ENCODE results near the gene PCYOX1L. TPM values are rescaled to one million over a fixed set of nuclear protein-coding genes. Genes with fewer than 3 reads are reported as not detected.

The PCYOX1L gene
- total and polyA plus RNA-seq, 4 experiments from 2014 or later, result 9.9 to 43.9 (median 28.0) TPM

DNA sequence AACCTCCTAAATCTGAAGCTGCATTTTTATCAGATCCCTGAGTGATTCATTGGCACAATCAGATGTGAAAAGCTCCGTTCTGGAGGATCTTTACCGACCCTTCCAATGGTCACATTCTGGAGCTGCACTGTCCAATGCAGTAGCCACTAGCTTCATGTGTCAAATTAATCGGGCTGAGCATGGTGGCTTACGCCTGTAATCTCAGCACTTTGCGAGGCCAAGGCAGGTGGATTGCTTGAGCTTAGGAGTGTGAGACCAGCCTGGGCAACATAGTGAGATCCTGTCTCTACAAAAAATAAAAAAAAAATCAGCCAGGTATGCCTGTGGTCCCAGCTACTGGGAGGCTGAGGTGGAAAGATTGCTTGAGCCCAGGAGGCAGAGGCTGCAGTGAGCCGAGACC, 17.6 kb downstream of the PCYOX1L start:
- no peak for DNase-seq
- no peaks in the 10 kb centered on the region for H3K36me3 ChIP-seq (ENCODE audit: insufficient read depth, low read length)
- H3K4me3 ChIP-seq (ENCODE audit: low read length in 2 of 2), result no peak overlapping the region
- CTCF ChIA-PET (ENCODE audit: partially characterized antibody), result interaction anchor here (0.7 to 12.5 kb wide), 9 partner anchors 8 to 554 kb away, joined by 3 to 337 read pairs (median 5); partner anchors contain the start of genes GRPEL2 and PCYOX1L
- Mint-ChIP-seq H3K27ac (no peak overlapping the region), H3K27me3 (peaks cover 0 to under 1% of the 10 kb centered on the region in 2 donors), H3K4me1 (peaks cover 3 to 7% (median 5%) of the 10 kb centered on the region in 4 donors), H3K36me3 (peaks cover 0 to 4% of the 10 kb centered on the region in 2 donors), H3K4me3 (no peak overlapping the region), H3K9me3 (no peaks in the 10 kb centered on the region)
- no peaks in the 10 kb centered on the region for H3K9me3 ChIP-seq (ENCODE audit: control insufficient read depth in 1 of 2, low read length in 2 of 2)
- H3K27ac ChIP-seq (ENCODE audit: low read depth, low read length), result no peak overlapping the region
- POLR2A ChIA-PET (ENCODE audit: partially characterized antibody), result interaction anchor here (0.6 kb wide), 1 partner anchor 29 kb away, joined by 3 read pairs; no protein-coding TSS in a partner anchor
- H3K27me3 ChIP-seq (ENCODE audit: insufficient read depth, low read length), result no peaks in the 10 kb centered on the region
- no peaks in the 10 kb centered on the region for H3K4me1 ChIP-seq (ENCODE audit: insufficient read depth, low read length)
- intact Hi-C loops (cut with micrococcal nuclease), result no loop called here

DNA sequence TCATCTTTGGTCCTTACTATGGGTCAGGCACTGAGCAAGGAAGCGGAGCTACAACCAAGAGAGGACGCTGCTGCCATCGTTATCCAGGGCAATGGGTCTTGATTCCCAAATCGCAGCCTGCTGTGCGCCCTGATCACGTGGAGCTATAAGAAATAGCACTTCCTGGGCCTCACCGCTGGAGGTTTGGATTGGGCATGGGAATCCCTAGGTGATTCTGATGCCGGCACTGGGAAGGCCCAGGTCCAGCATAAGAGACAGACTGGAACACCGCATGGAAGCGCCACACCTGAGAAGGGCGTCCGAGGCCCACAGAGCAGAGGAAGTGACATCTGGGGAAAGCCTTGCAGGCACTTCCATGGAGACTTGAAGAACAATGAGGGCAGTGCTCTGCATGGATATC, 18.3 kb downstream of the PCYOX1L start:
- Mint-ChIP-seq H3K4me3 (no peak overlapping the region), H3K27ac (peak overlapping the region in 1 of 7 donors; percentile 11), H3K4me1 (peaks cover 3 to 6% (median 5%) of the 10 kb centered on the region in 4 donors), H3K27me3 (peaks cover 0 to 2% of the 10 kb centered on the region in 2 donors), H3K9me3 (no peaks in the 10 kb centered on the region), H3K36me3 (peaks cover 0 to 4% of the 10 kb centered on the region in 2 donors)
- H3K36me3 ChIP-seq (ENCODE audit: insufficient read depth, low read length), result no peaks in the 10 kb centered on the region
- intact Hi-C loops (cut with micrococcal nuclease), result no loop called here
- H3K27ac ChIP-seq (ENCODE audit: low read depth, low read length), result no peak overlapping the region
- H3K4me3 ChIP-seq (ENCODE audit: low read length in 2 of 2), result no peak overlapping the region
- no peaks in the 10 kb centered on the region for H3K27me3 ChIP-seq (ENCODE audit: insufficient read depth, low read length)
- H3K4me1 ChIP-seq (ENCODE audit: insufficient read depth, low read length), result no peaks in the 10 kb centered on the region
- H3K9me3 ChIP-seq (ENCODE audit: control insufficient read depth in 1 of 2, low read length in 2 of 2), result no peaks in the 10 kb centered on the region
- ChIA-PET CTCF (ENCODE audit: partially characterized antibody) (interaction anchor here (0.8 to 12.5 kb wide), 6 partner anchors 9 to 555 kb away, joined by 3 to 337 read pairs (median 8); partner anchors contain the start of genes GRPEL2 and PCYOX1L), POLR2A (ENCODE audit: partially characterized antibody) (interaction anchor here (0.6 kb wide), 1 partner anchor 30 kb away, joined by 3 read pairs; no protein-coding TSS in a partner anchor)
- no peak for DNase-seq

DNA sequence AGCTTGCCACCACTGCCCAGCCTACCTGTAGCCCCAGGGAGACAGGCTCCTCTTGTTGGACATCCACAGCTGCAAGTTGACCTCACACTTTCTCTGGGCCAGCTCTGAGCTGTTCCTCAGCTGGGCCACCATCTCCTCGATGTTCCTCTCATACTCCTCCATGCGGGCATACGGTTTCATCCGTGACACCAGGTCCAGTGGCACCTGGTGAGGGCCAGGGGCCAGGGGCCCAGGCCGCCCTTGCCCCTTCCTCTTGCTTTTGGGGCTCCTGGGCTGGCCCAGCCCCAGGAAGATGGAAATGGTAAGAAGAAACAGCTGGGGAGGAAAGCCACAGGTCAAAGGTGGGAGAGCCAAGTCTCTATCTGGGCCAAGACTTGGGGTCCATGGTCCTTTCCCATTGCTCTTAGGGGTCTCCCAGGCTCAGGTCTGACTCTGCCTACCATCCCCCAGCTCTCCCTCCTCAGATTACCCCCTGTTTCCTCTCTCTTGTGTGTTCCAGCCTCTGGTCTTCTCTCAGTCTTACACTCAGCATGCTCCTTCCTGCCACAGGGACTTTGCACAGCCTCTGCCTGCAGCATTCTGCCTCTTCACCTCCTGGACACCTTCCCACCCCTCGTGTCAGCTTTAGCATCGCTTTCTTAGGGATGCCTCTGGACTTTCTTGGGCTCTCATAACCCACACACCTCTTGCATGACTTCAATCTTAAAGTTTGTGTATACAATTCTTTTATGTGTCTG, 19.0 kb downstream of the PCYOX1L start:
- no peak overlapping the region for H3K4me3 Mint-ChIP-seq
- no peak overlapping the region for H3K4me3 ChIP-seq (ENCODE audit: low read length in 2 of 2)
- peaks cover 1 to 3% of the 10 kb centered on the region in 2 donors for H3K27me3 Mint-ChIP-seq
- ChIA-PET CTCF (ENCODE audit: partially characterized antibody) (interaction anchor here (0.8 to 12.5 kb wide), 7 partner anchors 8 to 184 kb away, joined by 3 to 337 read pairs (median 5); partner anchors contain the start of genes GRPEL2 and PCYOX1L), POLR2A (ENCODE audit: partially characterized antibody) (no interaction called here)
- peak overlapping the region in 1 of 7 donors; percentile 49 for H3K27ac Mint-ChIP-seq
- no peaks in the 10 kb centered on the region for H3K9me3 Mint-ChIP-seq
- H3K36me3 Mint-ChIP-seq, result peaks cover 0 to 4% of the 10 kb centered on the region in 2 donors
- H3K27me3 ChIP-seq (ENCODE audit: insufficient read depth, low read length), result no peaks in the 10 kb centered on the region
- H3K4me1 Mint-ChIP-seq, result peaks cover 0 to 2% (median under 1%) of the 10 kb centered on the region in 4 donors
- no peaks in the 10 kb centered on the region for H3K9me3 ChIP-seq (ENCODE audit: control insufficient read depth in 1 of 2, low read length in 2 of 2)
- no peaks in the 10 kb centered on the region for H3K4me1 ChIP-seq (ENCODE audit: insufficient read depth, low read length)
- intact Hi-C loops (cut with micrococcal nuclease), result no loop called here
- no peaks in the 10 kb centered on the region for H3K36me3 ChIP-seq (ENCODE audit: insufficient read depth, low read length)
- no peak for DNase-seq
- no peak overlapping the region for H3K27ac ChIP-seq (ENCODE audit: low read depth, low read length)

DNA sequence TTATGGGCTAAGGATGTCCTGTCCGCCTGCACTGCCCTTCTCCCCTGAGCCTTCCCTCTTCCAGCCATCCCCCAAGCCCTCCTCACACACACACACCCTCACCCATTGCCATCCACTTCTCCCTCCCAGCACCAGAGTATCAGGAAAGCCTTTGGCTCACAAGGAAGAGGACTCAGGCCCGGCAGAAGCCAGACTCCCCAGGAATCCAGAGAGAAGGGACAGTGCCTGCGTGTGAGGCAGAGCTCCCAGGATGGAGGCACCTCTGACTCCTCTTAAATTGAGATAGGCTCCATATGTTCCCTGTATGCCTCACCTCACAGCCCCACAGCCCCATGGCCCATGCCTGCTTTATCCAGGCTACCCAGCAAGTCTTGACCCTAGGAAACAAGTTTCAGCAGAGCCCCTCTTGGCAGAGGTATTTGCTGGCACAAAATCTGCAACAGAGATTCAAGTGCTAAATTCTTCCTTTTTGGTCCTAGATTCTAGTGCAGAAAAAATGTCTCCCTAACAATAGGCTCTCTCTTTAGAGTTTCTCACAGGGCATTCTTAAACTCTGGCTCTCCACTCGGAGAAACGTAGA, 20.5 kb downstream of the PCYOX1L start:
- intact Hi-C loops (cut with micrococcal nuclease), result no loop called here
- CTCF ChIA-PET (ENCODE audit: partially characterized antibody), result interaction anchor here (1.1 to 6.9 kb wide), 4 partner anchors 10 to 190 kb away, joined by 4 to 84 read pairs (median 5); no protein-coding TSS in a partner anchor
- Mint-ChIP-seq H3K4me3 (no peak overlapping the region), H3K36me3 (peaks cover 0 to 4% of the 10 kb centered on the region in 2 donors), H3K9me3 (no peaks in the 10 kb centered on the region), H3K27ac (peak overlapping the region in 1 of 7 donors; percentile 40), H3K4me1 (peaks cover 0 to 4% (median 1%) of the 10 kb centered on the region in 4 donors), H3K27me3 (peaks cover 3 to 4% of the 10 kb centered on the region in 2 donors)
- DNase-seq, result no peak
- POLR2A ChIA-PET (ENCODE audit: partially characterized antibody), result no interaction called here
- Histone ChIP-seq H3K4me3 (ENCODE audit: low read length in 2 of 2) (no peak overlapping the region), H3K9me3 (ENCODE audit: control insufficient read depth in 1 of 2, low read length in 2 of 2) (no peaks in the 10 kb centered on the region), H3K27ac (ENCODE audit: low read depth, low read length) (no peak overlapping the region), H3K4me1 (ENCODE audit: insufficient read depth, low read length) (no peaks in the 10 kb centered on the region), H3K27me3 (ENCODE audit: insufficient read depth, low read length) (no peaks in the 10 kb centered on the region), H3K36me3 (ENCODE audit: insufficient read depth, low read length) (no peaks in the 10 kb centered on the region)

DNA sequence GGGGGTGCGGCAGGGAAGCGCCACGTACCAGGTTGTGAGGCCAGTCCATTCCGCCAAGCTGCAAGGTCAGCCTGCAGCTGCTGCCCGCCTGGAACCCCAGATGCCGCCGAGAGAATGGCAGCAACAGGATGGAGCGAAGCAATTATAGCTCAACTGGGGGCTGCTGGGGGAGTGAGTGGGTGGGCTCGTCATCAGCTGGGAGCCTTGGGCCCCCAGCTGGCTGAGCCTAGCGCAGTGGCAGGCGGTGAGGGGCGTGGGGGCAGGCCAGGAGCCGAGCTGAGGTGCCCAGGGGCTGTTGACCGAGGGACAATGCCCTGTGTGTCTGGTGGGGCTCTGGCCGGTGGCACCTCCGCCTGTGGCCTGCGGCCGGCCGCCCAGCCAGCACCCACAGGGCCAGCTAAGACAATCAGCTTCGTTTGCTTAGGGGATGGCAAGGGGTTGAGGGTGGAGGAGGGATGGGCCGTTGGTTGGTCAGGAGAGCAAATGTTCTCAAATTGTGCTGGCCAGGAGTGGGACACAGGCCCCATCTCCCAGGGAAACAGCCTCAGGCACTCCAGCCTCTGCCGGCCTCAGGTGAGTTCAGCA, 21.4 kb downstream of the PCYOX1L start, which contains the start of gene IL17B:
TSS of gene IL17B (minus strand) at position 116 of the 585 bp plus-strand sequence. CDS start at position 49, 67 bp downstream.
- Histone ChIP-seq H3K9me3 (ENCODE audit: control insufficient read depth in 1 of 2, low read length in 2 of 2) (no peaks in the 10 kb centered on the region), H3K27ac (ENCODE audit: low read depth, low read length) (no peak within 1 kb of the TSS), H3K36me3 (ENCODE audit: insufficient read depth, low read length) (no peaks in the 10 kb centered on the region), H3K4me1 (ENCODE audit: insufficient read depth, low read length) (no peaks in the 10 kb centered on the region), H3K4me3 (ENCODE audit: low read length in 2 of 2) (no peak within 1 kb of the TSS), H3K27me3 (ENCODE audit: insufficient read depth, low read length) (no peaks in the 10 kb centered on the region)
- Mint-ChIP-seq H3K36me3 (peaks cover 0 to 4% of the 10 kb centered on the region in 2 donors), H3K27ac (peak within 1 kb of the TSS in 1 of 7 donors; percentile 40), H3K4me3 (no peak within 1 kb of the TSS), H3K4me1 (peaks cover 0 to 4% (median 1%) of the 10 kb centered on the region in 4 donors), H3K27me3 (peaks cover 3 to 4% of the 10 kb centered on the region in 2 donors), H3K9me3 (no peaks in the 10 kb centered on the region)
- intact Hi-C loops (cut with micrococcal nuclease), result no loop called here
- no peak for DNase-seq
- ChIA-PET POLR2A (ENCODE audit: partially characterized antibody) (no interaction called here), CTCF (ENCODE audit: partially characterized antibody) (interaction anchor here (0.7 to 6.9 kb wide), 11 partner anchors 8 to 189 kb away, joined by 3 to 84 read pairs (median 5); partner anchors contain the start of gene GRPEL2)

DNA sequence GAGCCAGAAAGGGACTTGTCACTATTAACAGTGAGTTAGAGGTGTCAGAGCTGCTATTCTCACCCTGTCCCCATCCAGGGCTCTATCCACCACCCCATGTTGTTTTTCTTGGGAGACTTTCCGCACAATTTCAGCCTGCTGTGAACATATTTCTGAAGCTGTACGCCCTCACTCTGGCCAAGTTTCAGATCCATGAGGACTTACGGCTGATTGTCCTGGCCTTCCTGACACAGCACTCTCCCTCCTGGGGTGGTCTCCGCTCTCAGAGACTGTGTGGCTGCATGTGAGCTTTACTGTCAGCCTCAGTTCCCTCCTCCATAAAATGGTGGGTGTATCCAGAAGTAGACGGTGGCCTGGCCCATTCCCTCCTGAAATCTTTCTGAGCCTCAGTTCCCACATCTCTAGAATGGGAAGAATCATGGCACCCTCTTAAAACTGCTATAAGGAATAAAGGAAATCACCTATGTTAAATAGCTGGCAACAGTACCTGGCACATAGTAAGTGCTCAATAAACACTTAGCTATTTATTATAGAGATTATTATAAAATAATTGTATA, 22.1 kb downstream of the PCYOX1L start:
- Histone ChIP-seq H3K36me3 (ENCODE audit: insufficient read depth, low read length) (no peaks in the 10 kb centered on the region), H3K4me1 (ENCODE audit: insufficient read depth, low read length) (no peaks in the 10 kb centered on the region), H3K27ac (ENCODE audit: low read depth, low read length) (no peak overlapping the region), H3K4me3 (ENCODE audit: low read length in 2 of 2) (no peak overlapping the region), H3K27me3 (ENCODE audit: insufficient read depth, low read length) (no peaks in the 10 kb centered on the region), H3K9me3 (ENCODE audit: control insufficient read depth in 1 of 2, low read length in 2 of 2) (no peaks in the 10 kb centered on the region)
- ChIA-PET CTCF (ENCODE audit: partially characterized antibody) (interaction anchor here (0.6 to 6.9 kb wide), 14 partner anchors 8 to 196 kb away, joined by 3 to 84 read pairs (median 4); partner anchors contain the start of gene GRPEL2), POLR2A (ENCODE audit: partially characterized antibody) (interaction anchor here (0.7 kb wide), 1 partner anchor 13 kb away, joined by 3 read pairs; no protein-coding TSS in a partner anchor)
- no peak overlapping the region for H3K4me3 Mint-ChIP-seq
- no peak overlapping the region for H3K27ac Mint-ChIP-seq
- H3K27me3 Mint-ChIP-seq, result peaks cover 3 to 4% of the 10 kb centered on the region in 2 donors
- no peaks in the 10 kb centered on the region for H3K9me3 Mint-ChIP-seq
- no peak for DNase-seq
- peaks cover 0 to 4% of the 10 kb centered on the region in 2 donors for H3K36me3 Mint-ChIP-seq
- intact Hi-C loops (cut with micrococcal nuclease), result no loop called here
- H3K4me1 Mint-ChIP-seq, result peaks cover 0 to 4% (median 1%) of the 10 kb centered on the region in 4 donors
